CD4-positive, alpha-beta T cell treated with Interferon alpha-2 for 1 hour (primary cell): ENCODE data around the gene SLC28A2.
"Not testable (repeated sequence)": the region's sequence is repeated elsewhere in the genome, so short reads cannot be mapped to it uniquely, and the experiment has no call there.

Source experiments
- DNase-seq, 2 donors: peaks; one replicate each; pipeline ENCODE4 v3.0.0-alpha.2; 2020 to 2022

The SLC28A2 gene

GRCh38 chr15:45262906-45263461, 10.9 kb downstream of the SLC28A2 start:
- DNase-seq: no peak

DNA sequence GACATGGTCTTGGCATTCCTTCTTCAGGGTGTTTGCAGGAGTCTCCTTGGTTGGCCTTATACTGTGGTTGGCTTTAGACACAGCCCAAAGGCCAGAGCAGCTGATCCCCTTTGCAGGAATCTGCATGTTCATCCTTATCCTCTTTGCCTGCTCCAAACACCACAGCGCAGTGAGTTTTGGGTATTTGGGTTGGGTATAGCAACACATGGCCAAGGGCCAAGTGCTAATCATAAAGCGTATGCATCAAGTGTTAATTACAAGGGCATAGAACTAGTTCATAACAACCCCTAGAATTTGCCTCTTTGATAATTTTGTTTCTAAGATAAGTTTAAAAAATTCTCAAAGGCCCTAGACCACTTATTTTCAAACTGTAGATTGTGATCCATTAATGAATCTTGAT, 11.8 kb downstream of the SLC28A2 start:
- DNase-seq: no peak

DNA sequence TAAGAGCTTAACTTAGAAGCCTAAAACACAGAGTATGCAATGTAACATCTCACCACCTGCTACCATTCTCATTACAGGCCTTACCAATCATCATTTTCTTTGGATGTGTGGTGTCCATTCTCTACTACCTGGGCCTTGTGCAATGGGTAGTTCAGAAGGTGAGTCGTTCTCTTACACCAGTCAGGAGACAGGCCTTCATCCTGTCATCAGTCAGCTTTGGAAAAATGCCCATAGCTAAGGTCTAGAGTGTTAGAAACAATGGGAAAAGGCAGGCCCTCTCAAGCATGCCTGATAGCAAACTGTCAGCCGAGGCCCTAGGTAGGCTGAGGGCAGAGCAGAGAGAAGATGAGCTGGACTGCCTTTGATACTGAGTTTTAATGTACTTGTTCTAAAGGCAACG, 13.5 kb downstream of the SLC28A2 start:
- no peak for DNase-seq

- peak in 1 of 2 donors; percentile 15 for DNase-seq
Observed at GRCh38 chr15:45268135-45268534, 16.1 kb downstream of the SLC28A2 start.

DNA sequence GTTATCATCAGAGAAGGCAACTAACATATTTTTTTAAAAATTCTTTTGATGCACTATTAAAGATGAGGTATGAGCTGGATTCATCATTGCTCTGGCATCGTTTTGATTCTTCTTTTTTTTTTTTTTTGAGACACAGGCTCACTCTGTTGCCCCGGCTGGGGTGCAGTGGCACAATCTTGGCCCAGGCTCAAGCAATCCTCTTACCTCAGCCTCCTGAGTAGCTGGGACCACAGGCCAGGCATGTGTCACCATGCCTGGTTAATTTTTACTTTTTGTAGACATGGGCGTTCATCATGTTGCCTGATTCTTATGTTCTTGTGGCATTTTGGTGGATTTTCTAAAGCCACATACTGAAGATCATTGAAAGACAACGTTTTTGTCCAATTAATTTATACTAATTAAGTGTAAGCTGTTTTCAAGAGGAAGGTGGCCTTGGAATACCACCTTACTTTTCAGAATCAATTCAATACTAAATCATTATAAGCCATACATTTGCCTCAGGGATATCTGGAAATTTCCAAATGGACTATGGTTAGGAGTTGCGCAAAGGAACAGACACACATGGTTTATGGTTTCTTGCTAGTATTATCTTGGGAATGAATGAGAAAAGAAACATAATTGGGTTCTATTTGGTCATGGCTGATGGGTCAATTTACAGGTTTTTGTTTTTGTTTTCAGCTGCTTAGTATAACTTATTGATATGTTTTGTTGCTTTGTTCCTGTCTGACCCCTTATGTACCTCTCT, 22.8 kb downstream of the SLC28A2 start:
- DNase-seq: no peak

DNA sequence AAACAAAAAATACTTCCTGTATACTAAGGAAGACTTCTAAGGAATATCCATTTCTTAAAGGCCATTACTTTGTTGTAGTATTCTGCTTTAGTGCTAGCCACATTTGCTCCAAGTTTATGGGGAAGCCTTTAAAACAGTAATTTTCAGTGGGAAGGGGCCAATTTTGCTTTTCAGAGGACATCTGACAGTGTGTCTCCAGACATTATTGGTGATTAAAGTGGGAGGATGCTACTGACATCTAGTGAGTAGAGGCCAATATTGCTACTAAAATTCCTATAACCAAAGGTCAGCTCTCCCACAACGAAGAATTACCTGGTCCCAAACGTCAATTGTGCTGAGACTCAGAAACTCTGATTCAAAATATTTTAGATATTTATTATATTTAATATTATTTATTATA, 24.8 kb downstream of the SLC28A2 start:
- peak in 1 of 2 donors; percentile 50 for DNase-seq

- peak; percentile 96 to 97 for DNase-seq
Observed at GRCh38 chr15:45279024-45279698, 27.1 kb downstream of the SLC28A2 start.

GRCh38 chr15:45285413-45285812, 33.4 kb downstream of the SLC28A2 start:
- DNase-seq: no peak

GRCh38 chr15:45287390-45287956, 35.4 kb downstream of the SLC28A2 start:
- DNase-seq: no peak

DNA sequence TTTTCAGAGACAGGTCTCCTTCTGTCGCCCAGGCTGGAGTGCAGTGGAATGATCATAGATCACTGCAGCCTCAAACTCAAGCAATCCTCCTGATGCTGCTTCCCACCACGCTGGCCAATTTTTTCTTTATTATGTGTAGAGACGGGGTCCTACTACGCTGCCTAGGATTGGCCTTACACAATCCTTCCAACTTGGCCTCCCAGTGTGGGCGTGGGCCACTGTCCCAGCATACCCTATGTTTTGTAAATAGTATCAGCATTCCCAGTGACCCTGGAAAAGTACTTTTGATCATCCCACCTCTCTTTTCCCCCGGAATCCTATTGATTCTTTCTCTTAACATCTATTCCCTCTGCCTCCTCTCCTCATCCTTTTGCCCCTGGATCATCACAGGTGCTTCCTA, 36.9 kb downstream of the SLC28A2 start:
- DNase-seq: no peak

- no peak for DNase-seq
Observed at GRCh38 chr15:45291822-45292582, 40.0 kb downstream of the SLC28A2 start.

GRCh38 chr15:45293326-45293725, 41.3 kb downstream of the SLC28A2 start:
- DNase-seq: not testable (repeated sequence)

DNA sequence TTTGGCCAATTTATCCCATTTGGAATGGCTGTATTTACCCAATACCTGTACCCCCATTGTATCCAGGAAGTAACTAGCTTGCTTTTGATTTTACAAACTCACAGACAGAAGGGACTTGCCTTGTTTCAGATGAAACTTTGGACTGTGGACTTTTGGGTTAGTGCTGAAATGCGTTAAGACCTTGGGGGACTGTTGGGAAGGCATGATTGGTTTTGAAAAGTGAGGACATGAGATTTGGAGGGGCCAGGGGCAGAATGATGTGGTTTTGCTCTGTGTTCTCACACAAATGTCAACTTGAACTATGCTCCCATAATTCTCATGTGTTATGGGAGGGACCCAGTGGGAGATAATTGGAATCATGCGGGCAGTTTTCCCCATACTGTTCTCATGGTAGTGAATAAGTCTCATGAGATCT, 46.9 kb downstream of the SLC28A2 start:
- DNase-seq: not testable (repeated sequence)

GRCh38 chr15:45304711-45305110, 52.7 kb downstream of the SLC28A2 start:
- no peak for DNase-seq

GRCh38 chr15:45306105-45306504, 54.1 kb downstream of the SLC28A2 start:
- no peak for DNase-seq

GRCh38 chr15:45307230-45307924, 55.3 kb downstream of the SLC28A2 start:
- peak in 1 of 2 donors; percentile 21 for DNase-seq

DNA sequence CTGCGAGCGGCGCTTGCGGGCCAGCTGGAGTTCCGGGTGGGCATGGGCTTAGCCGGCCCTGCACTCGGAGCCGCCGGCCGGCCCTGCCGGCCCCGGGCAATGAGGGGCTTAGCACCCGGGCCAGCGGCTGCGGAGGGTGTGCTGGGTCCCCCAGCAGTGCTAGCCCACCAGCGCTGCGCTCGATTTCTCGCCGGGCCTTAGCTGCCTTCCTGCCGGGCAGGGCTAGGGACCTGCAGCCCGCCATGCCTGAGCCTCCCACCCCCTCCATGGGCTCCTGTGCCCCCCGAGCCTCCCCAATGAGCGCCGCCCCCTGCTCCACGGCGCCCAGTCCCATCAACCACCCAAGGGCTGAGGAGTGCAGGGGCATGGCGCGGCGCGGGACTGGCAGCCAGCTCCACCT, 62.1 kb downstream of the SLC28A2 start:
- DNase-seq: not testable (repeated sequence)

- no peak for DNase-seq
Observed at GRCh38 chr15:45314960-45315359, 62.9 kb downstream of the SLC28A2 start.

DNA sequence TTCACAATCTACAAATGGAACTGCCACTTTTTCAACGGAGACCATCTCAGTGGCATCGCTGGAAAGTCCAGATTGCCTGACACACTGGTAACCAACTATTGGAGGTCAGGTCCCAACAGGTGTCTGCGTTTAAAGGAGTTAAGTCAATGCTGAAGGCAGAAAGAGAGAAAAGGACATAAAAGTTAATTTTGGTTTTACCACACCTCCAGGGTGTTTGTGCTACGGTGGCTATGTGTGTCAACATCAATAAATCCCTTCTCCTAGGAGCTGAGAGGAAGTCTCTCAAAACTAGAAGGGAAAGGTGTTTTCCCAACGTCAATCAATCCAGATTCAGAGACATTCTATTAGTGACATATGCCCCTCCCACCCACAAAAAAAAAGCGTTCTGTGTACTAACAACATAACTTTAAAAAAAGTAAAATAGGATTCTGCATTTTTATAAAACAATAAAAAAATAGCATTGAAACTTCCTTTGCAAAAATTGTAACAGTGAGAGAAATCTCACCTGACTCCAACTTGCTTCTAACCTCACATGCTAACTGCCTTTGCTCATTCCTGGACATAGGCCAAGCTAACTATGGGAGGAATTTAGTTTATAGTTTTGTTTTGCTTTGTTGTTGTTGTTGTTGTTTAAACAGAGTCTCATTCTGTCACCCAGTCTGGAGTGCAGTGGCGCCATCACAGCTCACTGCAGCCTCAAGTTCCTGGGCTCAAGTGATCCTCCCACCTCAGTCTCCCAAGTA, 67.6 kb downstream of the SLC28A2 start:
- DNase-seq: no peak

- DNase-seq: no peak
Observed at GRCh38 chr15:45320581-45321205, 68.7 kb downstream of the SLC28A2 start.

GRCh38 chr15:45326280-45326679, 74.2 kb downstream of the SLC28A2 start:
- DNase-seq: no peak
